HG02623 (cell line): ENCODE results near the gene IGDCC3.
"Not testable (repeated sequence)": the region's sequence is repeated elsewhere in the genome, so short reads cannot be mapped to it uniquely, and the experiment has no call there.

Experiments used
- ATAC-seq: cut with Tn5 transposase; IDR thresholded peaks from one replicate; pipeline ENCODE4 v1.9.1; 2021; ENCODE audit warnings: moderate library complexity; ENCODE audit not compliant: unreplicated experiment

Gene IGDCC3

GRCh38 chr15:65406424-65407000 lies 28.7 kb upstream of the IGDCC3 start:
- no peak for ATAC-seq

GRCh38 chr15:65405791-65406423 lies 28.1 kb upstream of the IGDCC3 start:
- no peak for ATAC-seq

GRCh38 chr15:65404186-65404872 lies 26.5 kb upstream of the IGDCC3 start:
- ATAC-seq, result no peak

- ATAC-seq, result no peak
Measured at GRCh38 chr15:65402961-65403360, 25.2 kb upstream of the IGDCC3 start.

DNA sequence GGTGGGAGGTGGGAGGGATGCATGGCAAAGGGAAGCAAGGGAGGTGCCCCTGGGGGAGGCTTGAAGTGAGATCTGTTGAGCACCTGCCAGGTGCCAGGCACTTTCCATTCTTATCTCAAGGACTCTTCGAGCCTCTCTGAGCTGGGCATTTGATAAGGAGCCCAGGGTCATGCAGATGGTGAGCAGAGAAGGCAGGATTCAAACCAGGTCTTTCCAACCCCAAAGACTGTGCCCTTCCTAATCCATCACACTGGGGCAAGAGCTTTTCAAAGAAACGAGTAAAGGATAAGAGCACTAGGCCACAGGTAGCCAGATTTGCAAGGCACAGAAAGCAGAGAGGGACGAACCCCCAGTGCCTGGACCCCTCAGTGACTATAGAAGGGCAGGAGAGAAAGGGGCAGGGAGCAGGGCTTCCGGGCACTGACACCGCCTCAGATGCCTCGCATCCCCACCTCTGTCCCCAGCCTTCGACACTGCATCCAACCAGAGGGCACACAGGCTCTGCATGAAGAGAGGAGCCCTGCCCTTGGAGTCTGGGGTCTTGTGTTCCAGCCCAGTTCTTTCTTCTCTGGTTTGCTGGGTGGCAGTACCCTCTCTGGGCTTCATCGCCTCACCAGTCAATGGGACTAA lies 23.9 kb upstream of the IGDCC3 start:
- ATAC-seq, result no peak

GRCh38 chr15:65400760-65401610 lies 23.2 kb upstream of the IGDCC3 start:
- ATAC-seq, result no peak

DNA sequence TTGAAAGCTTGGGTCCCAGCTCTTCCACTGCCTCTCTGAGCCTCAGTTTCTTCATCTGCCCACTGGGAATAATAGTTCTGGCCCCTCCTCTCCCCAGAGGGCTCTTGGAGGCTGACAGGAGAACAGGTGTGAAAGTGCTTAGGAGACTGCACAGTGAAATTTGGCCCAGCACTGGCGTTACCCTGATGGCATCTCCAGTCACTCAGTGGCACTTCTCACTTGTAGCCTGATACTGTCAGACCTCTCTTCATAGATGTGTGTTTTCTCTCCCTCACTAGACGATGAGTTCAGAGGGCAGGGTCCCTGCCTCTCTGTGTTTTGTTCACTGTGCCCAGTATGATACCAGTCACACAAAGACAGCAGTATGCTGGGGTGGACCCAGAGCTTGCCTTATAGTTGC lies 22.2 kb upstream of the IGDCC3 start:
- no peak for ATAC-seq

DNA sequence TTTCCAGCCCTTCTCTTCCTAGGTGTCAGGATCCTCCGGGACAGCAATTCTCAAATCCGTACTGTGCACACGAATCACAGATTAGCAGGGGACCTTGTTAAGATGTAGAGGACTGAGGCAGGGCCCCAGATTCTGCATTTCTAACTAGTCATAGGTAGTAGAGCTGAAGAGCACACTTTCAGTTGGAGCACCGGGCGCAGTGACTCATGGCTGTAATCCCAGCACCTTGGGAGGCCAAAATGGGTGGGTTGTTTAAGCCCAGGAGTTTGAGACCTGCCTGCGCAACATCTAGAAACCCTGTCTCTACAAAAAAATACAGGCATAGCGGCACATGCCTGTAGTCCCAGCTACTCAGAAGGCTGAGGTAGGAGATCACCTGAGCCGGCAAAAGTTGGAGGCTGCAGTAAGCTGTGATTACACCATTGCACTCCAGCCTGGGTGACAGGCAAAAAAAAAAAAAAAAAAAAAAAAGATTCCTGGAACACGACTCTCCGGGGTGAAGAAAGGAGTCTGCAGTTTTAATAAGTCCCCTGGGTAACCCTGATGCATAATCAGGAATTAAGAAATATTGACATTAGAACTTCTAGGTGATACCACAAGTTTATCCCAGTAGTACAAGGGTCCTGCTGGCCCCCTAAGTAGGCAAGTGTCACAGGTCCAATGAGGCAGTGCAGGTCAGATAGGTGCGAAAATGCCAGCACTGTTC lies 21.4 kb upstream of the IGDCC3 start:
- no peak for ATAC-seq

DNA sequence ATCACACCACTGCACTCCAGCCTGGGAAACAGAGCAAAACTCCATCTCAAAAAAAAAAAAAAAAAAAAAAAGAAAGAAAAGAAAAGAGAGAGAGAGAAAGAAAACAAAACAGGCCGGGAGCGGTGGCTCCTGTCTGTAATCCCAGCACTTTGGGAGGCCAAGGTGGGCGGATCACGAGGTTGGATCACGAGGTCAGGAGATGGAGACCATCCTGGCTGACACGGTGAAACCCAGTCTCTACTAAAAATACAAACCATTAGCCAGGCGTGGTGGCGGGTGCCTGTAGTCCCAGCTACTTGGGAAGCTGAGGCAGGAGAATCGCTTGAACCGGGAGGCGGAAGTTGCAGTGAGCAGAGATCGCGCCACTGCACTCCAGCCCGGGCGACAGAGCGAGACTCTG lies 20.7 kb upstream of the IGDCC3 start:
- not testable (repeated sequence) for ATAC-seq

DNA sequence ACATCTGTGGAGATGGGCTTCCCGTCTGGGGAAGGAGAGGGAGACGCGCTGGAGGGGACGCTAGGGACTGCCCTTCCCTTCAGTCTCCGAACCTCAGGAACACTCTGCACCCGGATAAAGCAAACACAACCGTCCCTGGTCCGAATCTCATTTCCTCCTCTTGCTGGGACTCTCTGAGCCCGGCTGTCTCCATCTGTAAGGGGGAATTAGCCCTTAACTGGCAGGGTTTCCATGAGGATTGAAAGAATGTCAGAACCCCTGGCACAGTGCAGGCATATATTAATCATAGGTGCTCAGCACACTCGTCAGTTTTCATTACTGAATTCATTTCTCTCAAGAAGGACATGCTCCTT lies 19.1 kb upstream of the IGDCC3 start:
- ATAC-seq, result no peak

- no peak for ATAC-seq
Measured at GRCh38 chr15:65396283-65396964, 18.6 kb upstream of the IGDCC3 start.

DNA sequence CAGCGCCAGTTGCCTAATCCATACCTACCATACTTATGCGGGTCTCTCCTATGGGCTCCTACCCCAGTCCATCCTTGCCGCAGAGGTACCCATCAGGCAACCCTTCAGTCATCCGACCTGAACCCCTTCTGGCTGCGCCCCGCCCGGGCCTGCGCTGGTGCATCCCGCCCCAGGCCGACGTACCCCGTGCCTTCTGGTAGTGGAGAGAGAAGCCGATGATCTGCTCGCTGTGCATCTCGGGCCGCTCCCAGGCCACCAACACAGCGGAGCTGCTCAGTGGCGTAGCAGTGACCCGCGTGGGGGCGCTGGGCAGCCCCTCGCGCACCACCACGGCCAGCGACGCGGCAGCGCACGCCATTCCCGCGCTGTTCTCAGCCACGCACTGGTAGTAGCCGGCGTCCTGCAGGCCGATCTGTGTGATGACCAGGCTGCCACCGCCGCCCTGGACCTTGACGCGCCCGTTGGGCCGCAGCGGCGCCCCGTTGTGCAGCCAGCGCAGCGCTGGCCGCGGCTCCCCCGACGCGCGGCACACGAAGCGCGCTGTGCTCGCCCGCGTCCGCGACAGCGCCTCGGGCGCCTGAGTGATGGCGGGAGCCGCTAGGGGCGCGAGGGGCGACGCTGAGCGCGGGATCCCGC lies 17.9 kb upstream of the IGDCC3 start:
- ATAC-seq, result no peak

DNA sequence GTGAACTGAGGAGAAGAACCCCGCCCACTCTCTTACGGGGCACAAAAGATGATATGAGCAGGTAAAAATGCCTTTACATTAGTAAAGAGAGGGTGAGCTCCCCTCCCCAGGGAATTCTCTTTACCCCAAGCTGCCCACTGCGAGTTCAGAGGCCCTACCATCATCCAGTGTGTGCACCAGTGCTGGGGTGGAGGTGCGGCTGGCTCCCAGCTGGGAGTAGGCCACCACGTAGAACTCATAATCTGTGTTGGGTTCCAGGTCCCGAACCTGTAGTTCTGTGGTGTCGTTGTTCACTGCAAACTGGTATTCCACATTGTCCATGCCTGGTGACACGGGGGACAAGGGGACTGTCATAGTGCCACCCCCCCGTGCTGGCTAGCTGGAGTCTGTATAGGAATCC lies 17.1 kb upstream of the IGDCC3 start:
- no peak for ATAC-seq

DNA sequence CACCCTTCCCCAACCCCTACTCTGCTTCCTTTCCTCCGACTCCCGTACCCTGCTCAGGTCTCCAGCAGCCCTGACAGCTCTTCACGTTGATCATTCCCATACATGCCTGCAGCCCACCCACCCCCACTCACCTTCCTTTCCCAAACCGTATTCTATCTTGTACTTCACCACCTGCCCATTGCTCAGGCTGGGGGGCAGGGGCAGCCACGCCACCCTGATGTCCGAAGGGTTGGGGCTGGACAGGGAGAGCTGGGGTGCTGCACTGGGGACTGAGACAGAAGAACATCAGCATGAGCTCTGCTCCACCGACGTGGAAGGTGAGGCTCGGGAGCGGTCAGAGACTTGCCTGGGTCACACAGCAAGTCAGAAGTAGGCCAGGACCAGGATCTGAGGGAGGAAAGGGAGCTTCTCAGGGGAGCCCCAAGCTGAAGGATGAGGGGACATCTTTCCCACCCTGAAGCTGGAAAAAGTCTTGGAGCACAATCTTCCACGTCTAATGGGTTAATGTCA lies 16.5 kb upstream of the IGDCC3 start:
- ATAC-seq, result no peak

- ATAC-seq, result no peak
Measured at GRCh38 chr15:65393557-65393956, 15.8 kb upstream of the IGDCC3 start.

GRCh38 chr15:65393091-65393490 lies 15.3 kb upstream of the IGDCC3 start:
- no peak for ATAC-seq

DNA sequence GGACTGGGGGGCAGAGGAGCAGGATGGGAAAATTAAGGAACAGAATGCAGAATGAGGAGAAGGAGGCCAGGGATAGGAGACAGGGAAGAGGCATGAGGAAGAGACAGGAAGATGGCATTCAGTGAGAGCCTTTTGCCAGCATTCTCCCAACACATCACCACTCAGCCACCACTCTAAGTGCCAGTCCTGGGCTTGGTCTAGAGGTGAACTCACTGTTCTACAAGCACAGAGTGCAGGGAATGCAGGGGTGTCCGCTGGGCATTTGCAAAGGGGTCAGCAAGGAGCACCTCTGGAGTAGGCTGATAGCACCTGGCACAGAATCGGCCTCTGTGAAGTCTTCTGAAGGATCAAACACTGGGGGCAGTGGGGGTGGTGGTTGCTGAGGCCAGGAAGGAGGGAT lies 14.6 kb upstream of the IGDCC3 start:
- ATAC-seq, result no peak

- ATAC-seq, result no peak
Measured at GRCh38 chr15:65391732-65392131, 13.9 kb upstream of the IGDCC3 start.

DNA sequence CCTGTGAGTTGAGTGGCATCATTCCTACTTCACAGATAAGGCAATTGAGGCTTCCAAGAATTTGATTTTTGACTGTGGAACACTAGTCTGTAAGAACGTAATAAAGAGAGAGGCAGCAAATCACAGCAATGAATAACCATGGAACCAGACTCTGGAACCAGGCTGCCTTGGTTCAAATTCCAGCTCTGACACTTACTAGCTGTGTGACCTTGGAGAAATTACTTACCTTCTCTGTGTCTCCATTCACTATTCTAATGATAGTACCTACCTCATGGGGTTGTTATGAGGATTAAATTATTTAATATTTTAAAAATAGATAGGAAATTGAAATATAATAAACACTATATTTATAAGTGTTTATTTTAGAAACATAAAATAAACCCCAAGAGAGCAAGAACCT lies 12.6 kb upstream of the IGDCC3 start:
- ATAC-seq, result no peak
